A673 (cell line): ENCODE results near the gene ZNF214. TPM values are rescaled to one million over a fixed set of nuclear protein-coding genes. Genes with fewer than 3 reads are reported as not detected.

Experiments used
- BruUV-seq: library from RNA; stranded (reverse); fragments of 400-500 nt; replicated peaks from 2 replicates; lab custom pipeline; 2021; lab: Mats Ljungman, UMichigan
- CTCF ChIA-PET: fragments of 300-600 bp; sonication (Branson Sonifier 250); formaldehyde crosslinking; loops from one replicate; lab custom pipeline; 2022; ENCODE audit warnings: antibody characterized with exemption; lab: Charles Lee
- POLR2A ChIA-PET: fragments of 300-600 bp; sonication (Branson Sonifier 250); formaldehyde crosslinking; loops from one replicate; lab custom pipeline; 2022; ENCODE audit warnings: antibody characterized with exemption; ENCODE audit not compliant: low non-redundant PET; lab: Charles Lee
- DNase-seq: peaks from one replicate; pipeline ENCODE4 v3.0.0-alpha.2; 2015; ENCODE audit warnings: low spot score
- H3K27ac ChIP-seq: fragments of 200-600 bp; sonication (generic); 2 replicates; pipeline ENCODE4 v1.5.1; 2016; ENCODE audit warnings: mixed run types, low read depth, mild to moderate bottlenecking, mixed read lengths, antibody characterized with exemption, low read length; ENCODE audit not compliant: poor library complexity, severe bottlenecking
- H3K27me3 ChIP-seq: fragments of 200-600 bp; sonication (generic); replicated peaks from 2 replicates; pipeline ENCODE4 v1.6.1; 2017; ENCODE audit warnings: mixed run types, low read depth, mild to moderate bottlenecking, mixed read lengths, antibody characterized with exemption, low read length; ENCODE audit not compliant: insufficient read depth, poor library complexity
- H3K36me3 ChIP-seq: fragments of 200-600 bp; sonication (generic); 2 replicates; pipeline ENCODE4 v1.6.1; 2016; ENCODE audit warnings: mixed run types, mild to moderate bottlenecking, mixed read lengths, antibody characterized with exemption, low read length; ENCODE audit not compliant: insufficient read depth, poor library complexity, severe bottlenecking
- H3K4me1 ChIP-seq: fragments of 200-600 bp; sonication (generic); 2 replicates; pipeline ENCODE4 v1.6.1; 2017; ENCODE audit warnings: mixed run types, mild to moderate bottlenecking, mixed read lengths, antibody characterized with exemption, low read length; ENCODE audit not compliant: insufficient read depth, poor library complexity, severe bottlenecking
- H3K4me3 ChIP-seq: fragments of 200-600 bp; sonication (generic); 2 replicates; pipeline ENCODE4 v1.5.1; 2016; ENCODE audit warnings: low read depth, mixed run types, mild to moderate bottlenecking, mixed read lengths, low read length; ENCODE audit not compliant: poor library complexity, severe bottlenecking
- H3K9me3 ChIP-seq: fragments of 200-600 bp; sonication (generic); 2 replicates; pipeline ENCODE4 v1.6.1; 2016; ENCODE audit warnings: mixed run types, low read depth, mild to moderate bottlenecking, mixed read lengths, antibody characterized with exemption, low read length; ENCODE audit not compliant: poor library complexity, severe bottlenecking
- EZH2 ChIP-seq: fragments of 200-600 bp; sonication (generic); IDR thresholded peaks from 2 replicates; pipeline ENCODE4 v1.6.1; 2017; ENCODE audit warnings: borderline replicate concordance, low read depth, mild to moderate bottlenecking, mixed read lengths, antibody characterized with exemption, low read length; ENCODE audit not compliant: poor library complexity, severe bottlenecking
- intact Hi-C: fragments of 100-400 bp; cut with micrococcal nuclease; formaldehyde crosslinking; loops from one replicate; pipeline ENCODE4 v1.10.0; 2022; ENCODE audit not compliant: unreplicated experiment
- total RNA-seq: library from RNA; stranded (reverse); gene quantifications from 2 replicates; pipeline ENCODE4 v1.2.3, GENCODE V29; 2021
- TF ChIP-seq, protein P1 (sequence below): fragments of 300-800, 200-600 bp; sonication (generic); conservative IDR thresholded peaks from 2 replicates; pipeline ENCODE4 v1.5.1; 2017; ENCODE audit warnings: low read depth, mild to moderate bottlenecking, antibody characterized with exemption, low read length, moderate library complexity, mixed read lengths

Gene ZNF214
- total RNA-seq, 1 experiment from 2014 or later: 0.17 TPM

- H3K4me3 ChIP-seq: no peak overlapping the region
- H3K4me1 ChIP-seq: no peaks in the 10 kb centered on the region
- TF ChIP-seq EZH2: no peak
- TF ChIP-seq, protein P1, sequence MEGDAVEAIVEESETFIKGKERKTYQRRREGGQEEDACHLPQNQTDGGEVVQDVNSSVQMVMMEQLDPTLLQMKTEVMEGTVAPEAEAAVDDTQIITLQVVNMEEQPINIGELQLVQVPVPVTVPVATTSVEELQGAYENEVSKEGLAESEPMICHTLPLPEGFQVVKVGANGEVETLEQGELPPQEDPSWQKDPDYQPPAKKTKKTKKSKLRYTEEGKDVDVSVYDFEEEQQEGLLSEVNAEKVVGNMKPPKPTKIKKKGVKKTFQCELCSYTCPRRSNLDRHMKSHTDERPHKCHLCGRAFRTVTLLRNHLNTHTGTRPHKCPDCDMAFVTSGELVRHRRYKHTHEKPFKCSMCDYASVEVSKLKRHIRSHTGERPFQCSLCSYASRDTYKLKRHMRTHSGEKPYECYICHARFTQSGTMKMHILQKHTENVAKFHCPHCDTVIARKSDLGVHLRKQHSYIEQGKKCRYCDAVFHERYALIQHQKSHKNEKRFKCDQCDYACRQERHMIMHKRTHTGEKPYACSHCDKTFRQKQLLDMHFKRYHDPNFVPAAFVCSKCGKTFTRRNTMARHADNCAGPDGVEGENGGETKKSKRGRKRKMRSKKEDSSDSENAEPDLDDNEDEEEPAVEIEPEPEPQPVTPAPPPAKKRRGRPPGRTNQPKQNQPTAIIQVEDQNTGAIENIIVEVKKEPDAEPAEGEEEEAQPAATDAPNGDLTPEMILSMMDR: no peak
- H3K36me3 ChIP-seq: no peaks in the 10 kb centered on the region
- no peaks in the 10 kb centered on the region for H3K9me3 ChIP-seq
- intact Hi-C loops: no loop called here
- CTCF ChIA-PET: no interaction called here
- no peak for DNase-seq
- H3K27me3 ChIP-seq: peaks cover 1% of the 10 kb centered on the region
- POLR2A ChIA-PET: no interaction called here
- H3K27ac ChIP-seq: no peak overlapping the region
- no TSS peak for BruUV-seq
Measured at GRCh38 chr11:6992457-6993417, 27.4 kb downstream of the ZNF214 start.

GRCh38 chr11:6992026-6992425, 28.1 kb downstream of the ZNF214 start:
- TF ChIP-seq, protein P1: no peak
- no peak for TF ChIP-seq EZH2
- POLR2A ChIA-PET: no interaction called here
- H3K4me1 ChIP-seq: no peaks in the 10 kb centered on the region
- no peak overlapping the region for H3K27ac ChIP-seq
- H3K9me3 ChIP-seq: no peaks in the 10 kb centered on the region
- no peaks in the 10 kb centered on the region for H3K36me3 ChIP-seq
- CTCF ChIA-PET: no interaction called here
- no TSS peak for BruUV-seq
- H3K27me3 ChIP-seq: no peaks in the 10 kb centered on the region
- intact Hi-C loops: no loop called here
- no peak for DNase-seq
- no peak overlapping the region for H3K4me3 ChIP-seq

DNA sequence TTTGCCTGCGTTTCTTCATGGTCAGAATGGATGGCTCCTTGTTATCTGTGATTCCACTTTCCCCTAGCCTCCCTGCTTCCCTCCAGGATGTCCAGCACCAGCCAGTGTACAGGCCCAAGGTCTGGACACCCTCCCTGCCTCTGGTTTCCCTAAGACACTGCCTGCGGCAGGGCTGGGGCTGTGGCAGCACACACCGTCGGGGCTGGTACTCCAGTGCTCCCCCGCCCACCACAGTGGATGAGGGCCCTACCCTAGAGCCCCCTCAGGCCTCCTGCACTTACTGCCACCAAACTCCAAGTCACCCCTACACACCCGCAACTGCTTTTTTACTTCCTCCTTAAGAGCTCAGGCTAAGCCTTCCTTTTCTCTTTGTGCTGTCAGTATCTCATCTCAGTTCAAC, 28.9 kb downstream of the ZNF214 start:
- Histone ChIP-seq H3K4me1 (no peaks in the 10 kb centered on the region), H3K9me3 (no peaks in the 10 kb centered on the region), H3K27ac (no peak overlapping the region), H3K36me3 (no peaks in the 10 kb centered on the region), H3K27me3 (no peaks in the 10 kb centered on the region), H3K4me3 (no peak overlapping the region)
- no TSS peak for BruUV-seq
- DNase-seq: no peak
- intact Hi-C loops: no loop called here
- POLR2A ChIA-PET: no interaction called here
- TF ChIP-seq, protein P1: no peak
- no peak for TF ChIP-seq EZH2
- CTCF ChIA-PET: no interaction called here
